ENCODE data around the gene WDR27.
A peak's percentile ranks its signal among the peaks of the same experiment; 100 is the strongest.
"Not testable (repeated sequence)": the region's sequence is repeated elsewhere in the genome, so short reads cannot be mapped to it uniquely, and the experiment has no call there.

Gene WDR27

DNA sequence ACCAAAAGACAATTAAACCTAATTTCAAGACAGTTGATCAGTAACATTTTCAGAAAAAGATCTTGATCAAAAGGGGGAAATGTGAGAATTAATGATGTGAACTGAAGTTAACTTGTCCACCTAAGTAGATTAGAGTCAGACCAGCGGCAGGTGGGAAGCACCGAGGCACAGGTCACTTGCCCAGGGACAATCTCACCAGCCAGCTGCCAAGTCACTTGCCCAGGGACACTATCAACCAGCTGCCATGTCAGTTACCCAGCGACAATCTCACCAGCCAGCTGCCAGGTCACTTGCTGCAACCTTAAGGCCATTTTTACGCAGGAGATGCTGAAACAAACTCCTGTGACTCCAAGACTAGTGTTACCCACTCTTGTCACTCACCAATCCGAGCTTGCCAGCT is 260.5 kb downstream of the WDR27 start:
- Histone ChIP-seq H3K4me3 (ENCODE audit: low read length) (no peak overlapping the region), H3K9ac (ENCODE audit: low read length) (no peak overlapping the region), H3K9me3 (ENCODE audit: control insufficient read depth, low read depth, low read length) (no peaks in the 10 kb centered on the region), H3K27me3 (ENCODE audit: control insufficient read depth, insufficient read depth, low read length) (no peaks in the 10 kb centered on the region), H3K27ac (ENCODE audit: low read length) (no peak overlapping the region), H3K4me1 (ENCODE audit: control insufficient read depth, low read depth, low read length) (no peaks in the 10 kb centered on the region), H3K36me3 (ENCODE audit: control insufficient read depth, low read depth, low read length) (no peaks in the 10 kb centered on the region)

DNA sequence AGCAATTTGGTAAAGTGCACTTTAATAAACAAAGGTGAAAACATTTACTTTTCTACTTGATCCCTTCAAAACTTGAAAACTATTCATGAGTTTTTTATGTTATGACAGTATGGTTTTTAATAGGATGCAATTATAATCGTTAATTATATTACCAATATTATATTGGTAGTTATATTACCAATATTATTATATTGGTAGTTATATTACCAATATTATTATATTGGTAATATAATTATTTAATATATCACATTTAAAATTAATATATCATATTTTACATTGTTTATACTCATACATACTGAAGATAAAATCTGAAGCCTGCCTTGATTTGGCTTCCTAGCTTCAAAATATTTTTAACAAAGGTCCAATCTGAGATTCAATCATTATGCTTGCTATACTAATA is 262.1 kb downstream of the WDR27 start:
- Histone ChIP-seq H3K27ac (ENCODE audit: low read length) (no peak overlapping the region), H3K4me3 (ENCODE audit: low read length) (no peak overlapping the region)

DNA sequence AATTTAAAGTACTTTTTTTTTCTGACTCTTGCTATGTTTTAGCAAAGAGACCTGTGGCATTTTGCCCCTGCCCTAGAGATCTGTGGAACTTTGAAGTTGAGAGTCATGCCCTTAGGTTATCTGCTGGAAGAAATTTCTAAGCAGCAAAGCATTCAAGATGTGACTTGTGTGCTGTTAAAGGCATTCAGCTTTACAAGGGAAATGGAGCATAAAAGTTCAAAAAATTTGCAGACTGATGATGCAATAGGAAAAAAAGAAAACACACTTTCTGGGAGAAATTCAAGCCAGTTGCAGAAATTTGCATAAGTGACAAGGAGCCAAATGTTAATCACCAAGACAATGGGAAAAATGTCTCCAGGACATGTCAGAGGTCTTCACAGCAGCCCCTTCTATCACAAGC is 267.3 kb downstream of the WDR27 start:
- H3K27me3 ChIP-seq (ENCODE audit: control insufficient read depth, insufficient read depth, low read length); H3K27ac ChIP-seq (ENCODE audit: low read length); H3K9ac ChIP-seq (ENCODE audit: low read length); H3K4me1 ChIP-seq (ENCODE audit: control insufficient read depth, low read depth, low read length); H3K4me3 ChIP-seq (ENCODE audit: low read length); H3K36me3 ChIP-seq (ENCODE audit: control insufficient read depth, low read depth, low read length): not testable (repeated sequence)
- H3K9me3 ChIP-seq (ENCODE audit: control insufficient read depth, low read depth, low read length), result peaks cover 19% of the 10 kb centered on the region

More for the DNA sequence above, 262.1 kb downstream of the WDR27 start:
- peaks cover 1% of the 10 kb centered on the region for H3K9me3 ChIP-seq (ENCODE audit: control insufficient read depth, low read depth, low read length)
- H3K27me3 ChIP-seq (ENCODE audit: control insufficient read depth, insufficient read depth, low read length), result no peaks in the 10 kb centered on the region
- no peaks in the 10 kb centered on the region for H3K4me1 ChIP-seq (ENCODE audit: control insufficient read depth, low read depth, low read length)
- no peak overlapping the region for H3K9ac ChIP-seq (ENCODE audit: low read length)
- no peaks in the 10 kb centered on the region for H3K36me3 ChIP-seq (ENCODE audit: control insufficient read depth, low read depth, low read length)

DNA sequence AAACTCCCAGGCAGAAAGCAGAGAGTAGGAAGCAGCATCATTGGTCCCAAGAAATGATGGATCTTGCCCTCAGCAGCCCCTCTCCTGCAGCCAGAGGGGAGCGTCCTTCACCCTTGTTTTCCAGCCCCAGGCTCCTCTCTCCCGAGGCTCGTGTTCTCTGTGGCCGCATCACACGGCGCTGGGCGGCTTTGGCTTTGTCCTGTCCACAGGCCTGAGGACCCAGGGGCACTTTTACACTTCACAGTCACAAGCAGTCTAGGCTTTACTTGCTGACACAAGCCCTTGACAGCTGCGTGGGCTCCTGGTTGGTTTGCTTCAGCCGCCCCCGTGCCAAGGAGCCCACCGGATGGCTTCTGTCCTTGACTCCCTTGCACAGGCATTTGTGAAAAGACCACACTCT is 272.8 kb downstream of the WDR27 start:
- Histone ChIP-seq H3K36me3 (ENCODE audit: control insufficient read depth, low read depth, low read length) (no peaks in the 10 kb centered on the region), H3K27me3 (ENCODE audit: control insufficient read depth, insufficient read depth, low read length) (peaks cover 7% of the 10 kb centered on the region), H3K4me3 (ENCODE audit: low read length) (no peak overlapping the region), H3K9me3 (ENCODE audit: control insufficient read depth, low read depth, low read length) (peaks cover 12% of the 10 kb centered on the region), H3K4me1 (ENCODE audit: control insufficient read depth, low read depth, low read length) (peaks cover 16% of the 10 kb centered on the region), H3K9ac (ENCODE audit: low read length) (no peak overlapping the region), H3K27ac (ENCODE audit: low read length) (no peak overlapping the region)

DNA sequence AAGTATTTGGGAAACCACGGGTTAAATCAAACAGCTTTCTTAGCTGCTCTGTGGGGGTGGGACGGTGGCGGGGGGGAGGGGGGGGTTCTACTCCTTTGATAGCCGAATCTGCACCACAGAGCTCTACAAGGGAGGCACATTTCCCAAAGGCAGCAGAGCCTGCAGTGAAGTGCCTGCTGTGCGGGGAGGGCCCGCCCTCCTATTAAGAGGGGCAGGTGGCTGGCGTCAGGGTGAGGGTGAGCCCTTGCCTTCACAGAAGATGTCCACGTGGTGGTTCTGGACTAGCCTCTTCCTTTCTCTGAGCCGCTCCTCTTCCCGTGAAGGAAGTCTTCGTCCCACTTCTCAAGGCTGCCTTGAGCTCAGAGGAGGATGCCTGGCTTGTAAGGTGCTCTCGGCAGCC is 273.3 kb downstream of the WDR27 start:
- Histone ChIP-seq H3K36me3 (ENCODE audit: control insufficient read depth, low read depth, low read length) (no peaks in the 10 kb centered on the region), H3K9me3 (ENCODE audit: control insufficient read depth, low read depth, low read length) (peaks cover 9% of the 10 kb centered on the region), H3K27me3 (ENCODE audit: control insufficient read depth, insufficient read depth, low read length) (peaks cover 7% of the 10 kb centered on the region), H3K27ac (ENCODE audit: low read length) (no peak overlapping the region), H3K4me1 (ENCODE audit: control insufficient read depth, low read depth, low read length) (peaks cover 16% of the 10 kb centered on the region), H3K9ac (ENCODE audit: low read length) (peak overlapping the region; percentile 52), H3K4me3 (ENCODE audit: low read length) (peak overlapping the region; percentile 10)

GRCh38 chr6:169427856-169428255 is 274.0 kb downstream of the WDR27 start:
- Histone ChIP-seq H3K9me3 (ENCODE audit: control insufficient read depth, low read depth, low read length) (peaks cover 9% of the 10 kb centered on the region), H3K4me3 (ENCODE audit: low read length) (peak overlapping the region; percentile 10), H3K36me3 (ENCODE audit: control insufficient read depth, low read depth, low read length) (no peaks in the 10 kb centered on the region), H3K27ac (ENCODE audit: low read length) (peak overlapping the region; percentile 34), H3K4me1 (ENCODE audit: control insufficient read depth, low read depth, low read length) (peaks cover 19% of the 10 kb centered on the region), H3K27me3 (ENCODE audit: control insufficient read depth, insufficient read depth, low read length) (peaks cover 7% of the 10 kb centered on the region), H3K9ac (ENCODE audit: low read length) (peak overlapping the region; percentile 52)

- Histone ChIP-seq H3K4me3 (ENCODE audit: low read length) (no peak overlapping the region), H3K9me3 (ENCODE audit: control insufficient read depth, low read depth, low read length) (peaks cover 9% of the 10 kb centered on the region), H3K27me3 (ENCODE audit: control insufficient read depth, insufficient read depth, low read length) (peaks cover 7% of the 10 kb centered on the region), H3K4me1 (ENCODE audit: control insufficient read depth, low read depth, low read length) (peaks cover 19% of the 10 kb centered on the region), H3K36me3 (ENCODE audit: control insufficient read depth, low read depth, low read length) (no peaks in the 10 kb centered on the region), H3K9ac (ENCODE audit: low read length) (no peak overlapping the region), H3K27ac (ENCODE audit: low read length) (no peak overlapping the region)
These were observed 275.2 kb downstream of the WDR27 start for GRCh38 chr6:169426611-169427010.

DNA sequence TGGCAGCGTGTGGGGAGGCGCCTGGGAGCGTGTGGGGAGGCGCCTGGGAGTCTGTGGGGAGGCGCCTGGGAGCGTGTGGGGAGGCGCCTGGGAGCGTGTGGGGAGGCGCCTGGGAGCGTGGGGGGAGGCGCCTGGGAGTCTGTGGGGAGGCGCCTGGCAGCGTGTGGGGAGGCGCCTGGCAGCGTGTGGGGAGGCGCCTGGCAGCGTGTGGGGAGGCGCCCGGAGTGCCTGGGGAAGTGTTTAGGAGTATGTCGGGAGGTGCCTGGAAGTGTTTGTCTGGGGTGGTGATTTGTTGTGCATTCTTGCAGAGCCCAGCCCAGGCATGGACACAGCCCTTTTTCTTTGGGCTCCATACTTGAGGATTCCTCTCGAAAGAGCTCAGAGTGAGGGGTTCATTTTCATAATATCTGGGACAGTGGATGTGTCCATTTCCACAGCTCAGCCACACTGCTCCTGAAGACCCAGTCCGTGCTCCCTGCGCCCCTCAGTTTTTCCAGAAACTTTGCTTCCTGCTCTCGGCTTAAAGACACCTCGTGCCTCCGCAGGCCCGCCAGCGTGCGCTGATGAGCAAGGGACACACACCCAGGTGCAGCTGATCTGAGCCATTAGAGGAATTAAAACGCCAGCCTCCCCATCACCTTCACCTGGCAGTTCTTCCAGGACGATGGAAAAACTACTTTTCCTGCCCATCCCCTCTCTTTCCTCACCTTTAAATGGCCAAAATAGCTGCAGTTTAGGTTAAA is 276.0 kb downstream of the WDR27 start:
- peaks cover 1% of the 10 kb centered on the region for H3K9me3 ChIP-seq (ENCODE audit: control insufficient read depth, low read depth, low read length)
- H3K36me3 ChIP-seq (ENCODE audit: control insufficient read depth, low read depth, low read length), result no peaks in the 10 kb centered on the region
- no peak overlapping the region for H3K9ac ChIP-seq (ENCODE audit: low read length)
- no peak overlapping the region for H3K4me3 ChIP-seq (ENCODE audit: low read length)
- no peak overlapping the region for H3K27ac ChIP-seq (ENCODE audit: low read length)
- peaks cover 19% of the 10 kb centered on the region for H3K4me1 ChIP-seq (ENCODE audit: control insufficient read depth, low read depth, low read length)
- peaks cover 7% of the 10 kb centered on the region for H3K27me3 ChIP-seq (ENCODE audit: control insufficient read depth, insufficient read depth, low read length)

DNA sequence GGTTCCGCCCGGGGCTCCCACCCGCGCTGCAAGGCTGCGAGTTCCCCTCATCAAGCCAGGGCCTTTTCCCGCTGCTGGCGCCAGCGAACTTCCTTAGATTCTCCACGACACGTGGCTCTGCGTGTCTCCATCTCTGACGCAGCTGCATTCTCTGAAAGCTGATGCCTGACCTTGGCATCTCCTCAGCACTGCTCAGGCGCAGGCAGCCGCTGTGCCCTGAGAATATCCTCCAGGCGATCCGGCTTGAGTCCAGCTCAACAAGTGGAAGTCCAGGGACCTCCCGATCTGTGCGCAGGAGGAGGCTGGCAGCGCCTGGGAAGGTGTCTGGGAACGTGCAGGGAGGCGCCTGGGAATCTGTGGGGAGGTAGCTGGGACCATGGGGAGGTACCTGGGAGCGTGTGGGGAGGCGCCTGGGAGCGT is 277.0 kb downstream of the WDR27 start:
- H3K4me1 ChIP-seq (ENCODE audit: control insufficient read depth, low read depth, low read length), result peaks cover 19% of the 10 kb centered on the region
- no peak overlapping the region for H3K27ac ChIP-seq (ENCODE audit: low read length)
- H3K36me3 ChIP-seq (ENCODE audit: control insufficient read depth, low read depth, low read length), result no peaks in the 10 kb centered on the region
- no peaks in the 10 kb centered on the region for H3K9me3 ChIP-seq (ENCODE audit: control insufficient read depth, low read depth, low read length)
- H3K9ac ChIP-seq (ENCODE audit: low read length), result no peak overlapping the region
- H3K4me3 ChIP-seq (ENCODE audit: low read length), result no peak overlapping the region
- H3K27me3 ChIP-seq (ENCODE audit: control insufficient read depth, insufficient read depth, low read length), result peaks cover 7% of the 10 kb centered on the region

DNA sequence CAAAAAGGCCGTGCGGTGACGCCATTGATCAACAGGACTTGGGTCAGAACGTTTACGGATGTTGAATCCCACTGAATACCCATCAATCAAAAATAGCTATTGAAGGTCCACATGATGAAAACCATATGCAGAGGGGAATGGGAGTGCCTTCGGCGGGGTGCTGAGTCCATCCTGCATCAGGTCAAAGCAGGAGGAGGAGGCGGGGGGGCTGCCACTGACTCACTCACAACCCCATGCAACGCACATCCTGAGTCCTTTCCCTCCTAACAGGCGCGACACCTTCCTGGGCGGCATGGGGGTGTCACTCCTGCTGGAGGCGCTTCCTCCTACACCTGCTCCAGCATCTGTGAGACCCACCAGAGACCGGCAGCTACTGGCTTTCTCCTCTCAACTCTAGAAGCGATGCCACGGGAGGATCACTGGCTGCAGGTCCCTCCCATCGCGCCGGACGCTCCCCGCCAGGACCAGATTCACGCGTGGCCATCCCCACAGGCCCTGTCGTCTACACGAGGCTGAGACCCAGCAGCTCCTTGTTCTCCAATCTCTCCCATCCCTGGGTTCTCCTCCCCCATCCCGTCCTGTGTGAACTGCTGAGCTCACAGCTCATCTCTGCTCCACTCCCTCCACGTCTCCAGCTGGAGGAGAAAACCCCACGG is 277.6 kb downstream of the WDR27 start:
- no peaks in the 10 kb centered on the region for H3K9me3 ChIP-seq (ENCODE audit: control insufficient read depth, low read depth, low read length)
- no peak overlapping the region for H3K9ac ChIP-seq (ENCODE audit: low read length)
- H3K4me1 ChIP-seq (ENCODE audit: control insufficient read depth, low read depth, low read length), result peaks cover 19% of the 10 kb centered on the region
- H3K4me3 ChIP-seq (ENCODE audit: low read length), result no peak overlapping the region
- no peak overlapping the region for H3K27ac ChIP-seq (ENCODE audit: low read length)
- H3K27me3 ChIP-seq (ENCODE audit: control insufficient read depth, insufficient read depth, low read length), result peaks cover 7% of the 10 kb centered on the region
- no peaks in the 10 kb centered on the region for H3K36me3 ChIP-seq (ENCODE audit: control insufficient read depth, low read depth, low read length)

GRCh38 chr6:169421586-169422264 is 280.1 kb downstream of the WDR27 start:
- Histone ChIP-seq H3K4me3 (ENCODE audit: low read length) (no peak overlapping the region), H3K4me1 (ENCODE audit: control insufficient read depth, low read depth, low read length) (peaks cover 4% of the 10 kb centered on the region), H3K9ac (ENCODE audit: low read length) (no peak overlapping the region), H3K9me3 (ENCODE audit: control insufficient read depth, low read depth, low read length) (no peaks in the 10 kb centered on the region), H3K27ac (ENCODE audit: low read length) (no peak overlapping the region), H3K36me3 (ENCODE audit: control insufficient read depth, low read depth, low read length) (no peaks in the 10 kb centered on the region), H3K27me3 (ENCODE audit: control insufficient read depth, insufficient read depth, low read length) (no peaks in the 10 kb centered on the region)
